Panc1 (cell line): Measurements from ENCODE around the gene SLC22A25.

ENCODE experiments used
- POLR2AphosphoS5 ChIP-seq: IDR thresholded peaks from 2 replicates; pipeline ENCODE4 v1.6.1; 2012; ENCODE audit warnings: mild to moderate bottlenecking, low read depth, low read length, moderate library complexity
- SIN3A ChIP-seq: IDR thresholded peaks from 2 replicates; pipeline ENCODE4 v1.6.1; 2012; ENCODE audit warnings: low read depth, mild to moderate bottlenecking, low read length, moderate library complexity, borderline replicate concordance; ENCODE audit not compliant: insufficient read depth
- TCF7L2 ChIP-seq: IDR thresholded peaks from 2 replicates; pipeline ENCODE4 v1.6.1; 2011; ENCODE audit warnings: mild to moderate bottlenecking, low read depth, low read length, inconsistent platforms
- TF ChIP-seq, protein P1 (sequence below): fragments of 450-650 bp; IDR thresholded peaks from 2 replicates; pipeline ENCODE4 v1.5.1; 2017; ENCODE audit warnings: mild to moderate bottlenecking
- TF ChIP-seq, protein P2 (sequence below), 2 experiments: IDR thresholded peaks; 2 replicates each; pipeline ENCODE4 v1.6.1; 2011 to 2012; ENCODE audit warnings: low read depth in 2 of 2, control low read depth in 1 of 2, low read length in 1 of 2, mild to moderate bottlenecking in 1 of 2, moderate library complexity in 1 of 2; ENCODE audit not compliant: insufficient read depth in 1 of 2

DNA sequence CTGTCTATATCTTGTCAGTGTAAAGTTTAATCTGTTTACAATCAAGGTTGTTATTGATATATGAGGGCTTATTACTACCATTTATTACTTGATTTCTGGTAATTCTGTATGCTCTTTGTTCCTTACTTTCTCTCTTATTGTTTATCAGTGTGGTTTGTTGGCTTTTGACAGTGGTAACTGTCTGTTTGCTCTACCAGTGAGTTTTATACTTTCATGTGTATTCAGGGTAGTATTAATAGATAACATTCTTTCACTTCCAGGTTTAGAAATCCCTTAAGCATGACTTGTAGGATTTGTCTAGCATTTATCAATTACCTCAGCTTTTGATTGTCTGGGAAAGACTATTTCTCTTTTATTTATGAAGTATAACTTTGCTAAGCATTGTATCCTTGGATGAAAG is 37.5 kb upstream of the SLC22A25 start:
- TF ChIP-seq, protein P1, sequence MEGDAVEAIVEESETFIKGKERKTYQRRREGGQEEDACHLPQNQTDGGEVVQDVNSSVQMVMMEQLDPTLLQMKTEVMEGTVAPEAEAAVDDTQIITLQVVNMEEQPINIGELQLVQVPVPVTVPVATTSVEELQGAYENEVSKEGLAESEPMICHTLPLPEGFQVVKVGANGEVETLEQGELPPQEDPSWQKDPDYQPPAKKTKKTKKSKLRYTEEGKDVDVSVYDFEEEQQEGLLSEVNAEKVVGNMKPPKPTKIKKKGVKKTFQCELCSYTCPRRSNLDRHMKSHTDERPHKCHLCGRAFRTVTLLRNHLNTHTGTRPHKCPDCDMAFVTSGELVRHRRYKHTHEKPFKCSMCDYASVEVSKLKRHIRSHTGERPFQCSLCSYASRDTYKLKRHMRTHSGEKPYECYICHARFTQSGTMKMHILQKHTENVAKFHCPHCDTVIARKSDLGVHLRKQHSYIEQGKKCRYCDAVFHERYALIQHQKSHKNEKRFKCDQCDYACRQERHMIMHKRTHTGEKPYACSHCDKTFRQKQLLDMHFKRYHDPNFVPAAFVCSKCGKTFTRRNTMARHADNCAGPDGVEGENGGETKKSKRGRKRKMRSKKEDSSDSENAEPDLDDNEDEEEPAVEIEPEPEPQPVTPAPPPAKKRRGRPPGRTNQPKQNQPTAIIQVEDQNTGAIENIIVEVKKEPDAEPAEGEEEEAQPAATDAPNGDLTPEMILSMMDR: no peak
- no peak for TF ChIP-seq POLR2AphosphoS5
- TF ChIP-seq, protein P2, sequence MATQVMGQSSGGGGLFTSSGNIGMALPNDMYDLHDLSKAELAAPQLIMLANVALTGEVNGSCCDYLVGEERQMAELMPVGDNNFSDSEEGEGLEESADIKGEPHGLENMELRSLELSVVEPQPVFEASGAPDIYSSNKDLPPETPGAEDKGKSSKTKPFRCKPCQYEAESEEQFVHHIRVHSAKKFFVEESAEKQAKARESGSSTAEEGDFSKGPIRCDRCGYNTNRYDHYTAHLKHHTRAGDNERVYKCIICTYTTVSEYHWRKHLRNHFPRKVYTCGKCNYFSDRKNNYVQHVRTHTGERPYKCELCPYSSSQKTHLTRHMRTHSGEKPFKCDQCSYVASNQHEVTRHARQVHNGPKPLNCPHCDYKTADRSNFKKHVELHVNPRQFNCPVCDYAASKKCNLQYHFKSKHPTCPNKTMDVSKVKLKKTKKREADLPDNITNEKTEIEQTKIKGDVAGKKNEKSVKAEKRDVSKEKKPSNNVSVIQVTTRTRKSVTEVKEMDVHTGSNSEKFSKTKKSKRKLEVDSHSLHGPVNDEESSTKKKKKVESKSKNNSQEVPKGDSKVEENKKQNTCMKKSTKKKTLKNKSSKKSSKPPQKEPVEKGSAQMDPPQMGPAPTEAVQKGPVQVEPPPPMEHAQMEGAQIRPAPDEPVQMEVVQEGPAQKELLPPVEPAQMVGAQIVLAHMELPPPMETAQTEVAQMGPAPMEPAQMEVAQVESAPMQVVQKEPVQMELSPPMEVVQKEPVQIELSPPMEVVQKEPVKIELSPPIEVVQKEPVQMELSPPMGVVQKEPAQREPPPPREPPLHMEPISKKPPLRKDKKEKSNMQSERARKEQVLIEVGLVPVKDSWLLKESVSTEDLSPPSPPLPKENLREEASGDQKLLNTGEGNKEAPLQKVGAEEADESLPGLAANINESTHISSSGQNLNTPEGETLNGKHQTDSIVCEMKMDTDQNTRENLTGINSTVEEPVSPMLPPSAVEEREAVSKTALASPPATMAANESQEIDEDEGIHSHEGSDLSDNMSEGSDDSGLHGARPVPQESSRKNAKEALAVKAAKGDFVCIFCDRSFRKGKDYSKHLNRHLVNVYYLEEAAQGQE (IDR thresholded peaks at IDR 0.05; ENCODE audit: insufficient read depth in 1 of 2, low read depth in 2 of 2, low read length in 1 of 2): no peak
- TF ChIP-seq TCF7L2: no peak
- no peak for TF ChIP-seq SIN3A
